A549 treated with GW870086 at 1 μM for 4 hours (cell line): ENCODE measurements around the gene DPY19L2. TPM values are rescaled to one million over a fixed set of nuclear protein-coding genes. Genes with fewer than 3 reads are reported as not detected.

ENCODE experiments used
- total RNA-seq: library from RNA; stranded (reverse); fragments of 200-300 nt; extraction: Qiagen RNA extraction; gene quantifications from 5 replicates; pipeline ENCODE4 v1.2.3, GENCODE V29; 2022; ENCODE audit warnings: low read depth

DPY19L2 gene
- 1.2 to 1.8 TPM (median 1.6 TPM) in 5 replicates for total RNA-seq

GRCh38 chr12:63668028-63668799, at the start of gene DPY19L2:
DPY19L2 (minus strand) TSS chr12:63668493; CDS start chr12:63668393, 100 bp downstream.

Other genes starting within 250 kb of the DPY19L2 start
- gene RXYLT1, start 111.4 kb upstream of the DPY19L2 start, total RNA-seq = 24.8 to 25.6 TPM (median 25.2 TPM) in 5 replicates
- 8.8 to 10.5 TPM (median 10.1 TPM) in 5 replicates for gene SRGAP1, start 176.2 kb upstream of the DPY19L2 start, total RNA-seq